Lower leg skin (tissue), 4 donors: ENCODE data around the gene NMT1. TPM values are rescaled to one million over a fixed set of nuclear protein-coding genes. Genes with fewer than 3 reads are reported as not detected.
A peak's percentile ranks its signal among the peaks of the same experiment; 100 is the strongest.

Experiments
- DNase-seq, 2 donors: peaks; one replicate each; pipeline ENCODE4 v3.0.0-alpha.2; 2019; ENCODE audit warnings: low spot score in 2 of 2
- H3K4me3 ChIP-seq: fragments of 200-600 bp; sonication (generic); 2 replicates; pipeline ENCODE4 v1.5.1; 2017; ENCODE audit warnings: mild to moderate bottlenecking, low read depth; ENCODE audit not compliant: poor library complexity, severe bottlenecking
- POLR2A ChIP-seq, 2 donors: fragments of 450-650 bp; IDR thresholded peaks; one replicate each; pipeline ENCODE4 v1.6.1; 2016 to 2017; ENCODE audit warnings: antibody characterized with exemption in 2 of 2, mild to moderate bottlenecking in 1 of 2, moderate library complexity in 1 of 2
- WGBS, 2 donors: methylation state at CpG; one replicate each; pipeline ENCODE4 v1.1.5; 2018; 5-methylcytosine and 5-hydroxymethylcytosine counted together
- intact Hi-C: fragments of 100-400 bp; cut with DNase I; formaldehyde crosslinking; loops from one replicate; pipeline ENCODE4 v1.15.0; 2023; ENCODE audit warnings: low total_unique reads
- microRNA-seq, 2 donors: library from miRNA; unstranded; fragments of <30 nt; microRNA quantifications; one replicate each; pipeline ENCODE4, GENCODE V29; 2016; ENCODE audit warnings: borderline replicate concordance in 2 of 2, borderline number of aligned reads in 1 of 2
- total RNA-seq, 4 donors: library from RNA; depleted of rRNA; stranded (reverse); fragments of >200 nt; gene quantifications; one replicate each; pipeline ENCODE4 v1.1.0, GENCODE V29; 2016
- TF ChIP-seq, protein P1 (sequence below), 3 donors: fragments of 450-650 bp; IDR thresholded peaks; one replicate each; pipeline ENCODE4 v1.5.1; 2016; ENCODE audit warnings: antibody characterized with exemption in 3 of 3, mild to moderate bottlenecking in 3 of 3, moderate library complexity in 2 of 3

The NMT1 gene
- total RNA-seq, 4 donors from 2014 or later = 37.3 to 101 (median 60.3) TPM

DNA sequence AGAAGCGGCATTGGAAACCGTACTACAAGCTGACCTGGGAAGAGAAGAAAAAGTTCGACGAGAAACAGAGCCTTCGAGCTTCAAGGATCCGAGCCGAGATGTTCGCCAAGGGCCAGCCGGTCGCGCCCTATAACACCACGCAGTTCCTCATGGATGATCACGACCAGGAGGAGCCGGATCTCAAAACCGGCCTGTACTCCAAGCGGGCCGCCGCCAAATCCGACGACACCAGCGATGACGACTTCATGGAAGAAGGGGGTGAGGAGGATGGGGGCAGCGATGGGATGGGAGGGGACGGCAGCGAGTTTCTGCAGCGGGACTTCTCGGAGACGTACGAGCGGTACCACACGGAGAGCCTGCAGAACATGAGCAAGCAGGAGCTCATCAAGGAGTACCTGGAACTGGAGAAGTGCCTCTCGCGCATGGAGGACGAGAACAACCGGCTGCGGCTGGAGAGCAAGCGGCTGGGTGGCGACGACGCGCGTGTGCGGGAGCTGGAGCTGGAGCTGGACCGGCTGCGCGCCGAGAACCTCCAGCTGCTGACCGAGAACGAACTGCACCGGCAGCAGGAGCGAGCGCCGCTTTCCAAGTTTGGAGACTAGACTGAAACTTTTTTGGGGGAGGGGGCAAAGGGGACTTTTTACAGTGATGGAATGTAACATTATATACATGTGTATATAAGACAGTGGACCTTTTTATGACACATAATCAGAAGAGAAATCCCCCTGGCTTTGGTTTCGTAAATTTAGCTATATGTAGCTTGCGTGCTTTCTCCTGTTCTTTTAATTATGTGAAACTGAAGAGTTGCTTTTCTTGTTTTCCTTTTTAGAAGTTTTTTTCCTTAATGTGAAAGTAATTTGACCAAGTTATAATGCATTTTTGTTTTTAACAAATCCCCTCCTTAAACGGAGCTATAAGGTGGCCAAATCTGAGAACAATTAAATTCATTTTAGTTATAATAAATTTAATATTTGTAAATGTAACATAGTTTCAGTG is 88.8 kb downstream of the NMT1 start:
- peak overlapping the region; percentile 76 for H3K4me3 ChIP-seq
- intact Hi-C loops = no loop called here
- TF ChIP-seq POLR2A (IDR thresholded peaks at IDR 0.05) = no peak
- TF ChIP-seq, protein P1, sequence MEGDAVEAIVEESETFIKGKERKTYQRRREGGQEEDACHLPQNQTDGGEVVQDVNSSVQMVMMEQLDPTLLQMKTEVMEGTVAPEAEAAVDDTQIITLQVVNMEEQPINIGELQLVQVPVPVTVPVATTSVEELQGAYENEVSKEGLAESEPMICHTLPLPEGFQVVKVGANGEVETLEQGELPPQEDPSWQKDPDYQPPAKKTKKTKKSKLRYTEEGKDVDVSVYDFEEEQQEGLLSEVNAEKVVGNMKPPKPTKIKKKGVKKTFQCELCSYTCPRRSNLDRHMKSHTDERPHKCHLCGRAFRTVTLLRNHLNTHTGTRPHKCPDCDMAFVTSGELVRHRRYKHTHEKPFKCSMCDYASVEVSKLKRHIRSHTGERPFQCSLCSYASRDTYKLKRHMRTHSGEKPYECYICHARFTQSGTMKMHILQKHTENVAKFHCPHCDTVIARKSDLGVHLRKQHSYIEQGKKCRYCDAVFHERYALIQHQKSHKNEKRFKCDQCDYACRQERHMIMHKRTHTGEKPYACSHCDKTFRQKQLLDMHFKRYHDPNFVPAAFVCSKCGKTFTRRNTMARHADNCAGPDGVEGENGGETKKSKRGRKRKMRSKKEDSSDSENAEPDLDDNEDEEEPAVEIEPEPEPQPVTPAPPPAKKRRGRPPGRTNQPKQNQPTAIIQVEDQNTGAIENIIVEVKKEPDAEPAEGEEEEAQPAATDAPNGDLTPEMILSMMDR (IDR thresholded peaks at IDR 0.05) = no peak
- DNase-seq = peak; percentile 75 to 95
- 1% methylated on average over 56 of the region's 56 CpGs for WGBS, 2 donors

DNA sequence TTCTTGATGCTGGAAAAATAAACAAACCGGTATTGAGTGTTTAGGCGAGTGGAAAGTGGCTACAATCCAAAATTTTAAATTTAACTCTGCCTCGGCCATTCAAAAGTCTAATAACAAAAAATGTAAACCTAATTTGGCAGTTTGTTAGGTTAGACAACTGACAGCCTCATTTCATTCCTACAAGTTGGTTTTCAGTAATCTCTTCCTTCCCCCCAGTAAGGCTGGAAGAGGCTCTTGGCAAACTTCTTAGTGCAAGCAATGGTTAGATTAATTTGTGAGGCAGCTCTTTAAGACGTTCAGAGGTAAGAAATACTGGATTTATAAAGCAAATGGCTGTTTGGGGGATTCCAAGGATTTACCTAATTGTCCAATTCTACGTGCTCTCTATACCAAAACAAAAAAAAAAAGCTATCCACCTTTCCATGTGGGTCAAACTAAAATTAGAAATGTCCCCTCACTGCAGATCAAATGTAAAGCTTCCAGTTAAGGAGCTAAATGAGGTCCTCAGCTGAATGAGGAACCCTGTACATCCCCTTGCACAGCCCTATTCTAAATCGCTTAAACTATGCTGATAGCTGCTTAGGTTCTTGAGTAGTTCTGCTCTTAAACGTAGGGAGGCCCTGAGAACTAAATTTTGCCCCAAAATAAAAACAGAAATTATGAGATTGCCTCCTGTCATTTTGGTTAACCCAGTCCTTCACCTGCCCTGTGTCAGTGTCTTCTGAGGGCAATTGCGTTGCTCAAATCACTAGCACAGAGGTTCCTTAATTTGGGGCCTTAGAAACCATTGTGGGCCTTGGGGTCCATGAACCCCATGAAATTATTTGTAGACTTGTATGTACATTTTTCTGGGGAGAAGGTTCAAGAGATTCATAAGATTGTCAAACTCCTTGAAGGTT is 90.0 kb downstream of the NMT1 start:
- intact Hi-C loops = no loop called here
- H3K4me3 ChIP-seq = no peak overlapping the region
- TF ChIP-seq POLR2A (IDR thresholded peaks at IDR 0.05) = no peak
- TF ChIP-seq, protein P1 (IDR thresholded peaks at IDR 0.05) = no peak
- 21% methylated on average over 8 of the region's 8 CpGs for WGBS, 2 donors
- DNase-seq = no peak

DNA sequence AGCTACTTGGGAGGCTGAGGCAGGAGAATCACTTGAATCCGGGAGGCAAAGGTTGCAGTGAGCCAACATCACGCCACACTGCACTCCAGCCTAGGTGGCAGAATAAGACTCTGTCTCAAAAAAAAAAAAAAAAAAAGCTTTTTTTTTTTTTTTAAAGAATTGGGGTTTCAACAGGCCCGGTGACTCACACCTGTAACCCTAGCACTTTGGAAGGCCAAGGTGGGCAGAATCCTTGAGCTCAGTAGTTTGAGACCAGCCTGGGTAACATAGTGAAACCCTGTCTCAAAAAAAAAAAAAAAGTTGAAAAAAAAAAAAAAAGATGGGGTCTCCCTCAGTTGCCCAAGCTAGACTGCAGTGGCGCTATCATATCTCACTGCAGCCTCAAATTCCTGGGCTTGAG is 93.9 kb downstream of the NMT1 start:
- intact Hi-C loops = no loop called here
- TF ChIP-seq, protein P1 (IDR thresholded peaks at IDR 0.05) = no peak
- no peak for TF ChIP-seq POLR2A (IDR thresholded peaks at IDR 0.05)
- 68 to 84% methylated on average over 4 of the region's 4 CpGs for WGBS, 2 donors
- no peak for DNase-seq
- H3K4me3 ChIP-seq = no peak overlapping the region

DNA sequence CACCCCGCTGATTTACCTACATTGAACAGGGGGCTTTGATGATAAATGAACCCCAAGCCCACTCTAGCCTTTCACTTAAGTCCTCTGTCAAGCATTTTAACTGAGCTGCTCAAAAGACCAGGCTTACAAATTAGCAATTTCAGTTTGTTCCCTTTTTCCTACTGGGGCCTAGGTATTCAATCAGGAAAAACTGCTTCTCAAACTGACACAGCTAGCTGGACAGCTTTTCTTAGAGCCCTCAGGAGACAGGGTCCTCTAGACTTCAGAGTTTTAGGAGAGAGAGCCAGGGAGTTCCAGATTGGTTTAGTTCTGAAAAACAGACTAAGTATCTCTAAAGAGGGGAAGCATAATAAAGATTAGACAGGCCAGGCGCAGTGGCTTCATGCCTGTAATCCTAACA is 94.4 kb downstream of the NMT1 start:
- WGBS, 2 donors = 93 to 98% methylated on average over 2 of the region's 2 CpGs
- no peak for DNase-seq
- intact Hi-C loops = no loop called here
- no peak overlapping the region for H3K4me3 ChIP-seq
- TF ChIP-seq POLR2A (IDR thresholded peaks at IDR 0.05) = no peak
- TF ChIP-seq, protein P1 (IDR thresholded peaks at IDR 0.05) = no peak

DNA sequence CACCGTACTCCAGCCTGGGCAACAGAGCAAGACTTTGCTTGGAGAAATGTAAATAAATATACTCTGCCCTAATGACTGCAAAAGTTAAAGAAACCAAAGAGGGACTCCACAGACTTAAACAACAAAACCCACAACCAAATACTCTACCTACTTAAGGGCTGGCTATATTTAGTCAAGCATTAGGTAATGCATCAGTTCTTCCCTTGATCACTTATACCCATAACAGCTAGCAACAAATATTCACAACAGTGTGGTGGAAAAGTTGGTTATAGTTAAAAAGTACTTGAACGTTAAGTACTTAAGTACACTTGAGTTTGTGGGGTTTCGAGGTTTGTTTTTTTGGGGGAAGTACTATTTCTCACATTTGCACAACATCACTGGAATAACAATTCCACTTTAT is 95.1 kb downstream of the NMT1 start:
- H3K4me3 ChIP-seq = no peak overlapping the region
- WGBS, 2 donors = 92 to 93% methylated on average over 3 of the region's 3 CpGs
- intact Hi-C loops = no loop called here
- TF ChIP-seq, protein P1 (IDR thresholded peaks at IDR 0.05) = no peak
- TF ChIP-seq POLR2A (IDR thresholded peaks at IDR 0.05) = no peak
- no peak for DNase-seq

Small RNA genes within 50 kb of the gene (microRNA-seq; reads per million reads assigned to microRNA genes)
- 0 reads per million in 2 donors for gene MIR6784

Other genes starting within 250 kb of the NMT1 start
- gene GJC1, start 231.0 kb upstream of the NMT1 start, total RNA-seq = 1 to 10 TPM in 2 of 4 donors, under 1 TPM in 2; 0.25 to 4.6 (median 1.6) TPM
- gene HIGD1B, start 213.4 kb upstream of the NMT1 start, total RNA-seq = under 1 TPM in 1 of 4 donors, not detected in 3; 0.52 TPM
- 10 to 100 TPM; 45.0 to 69.2 (median 51.5) TPM for gene EFTUD2, start 161.9 kb upstream of the NMT1 start, total RNA-seq
- under 1 TPM in 1 of 4 donors, not detected in 3; 0.25 TPM for gene GFAP, start 145.8 kb upstream of the NMT1 start, total RNA-seq
- gene KIF18B, start 113.5 kb upstream of the NMT1 start, total RNA-seq = 1 to 10 TPM; 1.0 to 2.4 (median 1.5) TPM
- 1 to 10 TPM in 1 of 4 donors, under 1 TPM in 3; 0.21 to 1.4 (median 0.73) TPM for gene C1QL1, start 93.0 kb upstream of the NMT1 start, total RNA-seq
- gene DCAKD, start 9.7 kb upstream of the NMT1 start, total RNA-seq = 10 to 100 TPM; 47.9 to 70.2 (median 61.0) TPM
- gene PLCD3, start 71.2 kb downstream of the NMT1 start, total RNA-seq = 100 to 1,000 TPM in 3 of 4 donors, 10 to 100 TPM in 1; 65.7 to 180 (median 105) TPM
- gene ACBD4, start 74.4 kb downstream of the NMT1 start, total RNA-seq = 10 to 100 TPM in 2 of 4 donors, 1 to 10 TPM in 2; 8.2 to 14.9 (median 10.1) TPM
- 10 to 100 TPM; 20.9 to 32.7 (median 25.0) TPM for gene HEXIM1, start 87.2 kb downstream of the NMT1 start, total RNA-seq
- gene HEXIM2, start 100.6 kb downstream of the NMT1 start, total RNA-seq = 10 to 100 TPM in 1 of 4 donors, 1 to 10 TPM in 3; 2.4 to 16.7 (median 5.8) TPM
- gene FMNL1, start 160.6 kb downstream of the NMT1 start, total RNA-seq = 10 to 100 TPM in 1 of 4 donors, 1 to 10 TPM in 3; 8.3 to 13.6 (median 8.8) TPM
- not detected for gene SPATA32, start 200.8 kb downstream of the NMT1 start, total RNA-seq